Vagina (tissue), 2 donors: Measurements from ENCODE around the gene CGNL1. TPM values are rescaled to one million over a fixed set of nuclear protein-coding genes. Genes with fewer than 3 reads are reported as not detected.
A peak's percentile ranks its signal among the peaks of the same experiment; 100 is the strongest.

Experiments used
- DNase-seq, 2 donors: peaks; one replicate each; pipeline ENCODE4 v3.0.0-alpha.2; 2017; ENCODE audit errors: extremely low spot score in 2 of 2
- H3K27ac ChIP-seq: fragments of 200-600 bp; sonication (generic); one replicate; pipeline ENCODE4 v1.5.1; 2019
- H3K27me3 ChIP-seq: fragments of 200-600 bp; sonication (generic); one replicate; pipeline ENCODE4 v1.5.1; 2019
- H3K36me3 ChIP-seq, 2 donors: fragments of 200-600 bp; sonication (generic); one replicate each; pipeline ENCODE4 v1.5.1; 2017 to 2019
- H3K4me1 ChIP-seq: fragments of 200-600 bp; sonication (generic); one replicate; pipeline ENCODE4 v1.5.1; 2019
- H3K4me3 ChIP-seq, 2 donors: fragments of 200-600 bp; sonication (generic); 1 replicate in 1 of 2; 2 replicates in 1 of 2; pipeline ENCODE4 v1.5.1; 2016 to 2019
- H3K9me3 ChIP-seq: fragments of 200-600 bp; sonication (generic); one replicate; pipeline ENCODE4 v1.5.1; 2019
- POLR2A ChIP-seq, 2 donors: fragments of 450-650 bp; IDR thresholded peaks; one replicate each; pipeline ENCODE4 v1.6.1; 2017; ENCODE audit warnings: antibody characterized with exemption in 2 of 2, mild to moderate bottlenecking in 2 of 2, moderate library complexity in 2 of 2
- POLR2AphosphoS5 ChIP-seq, 2 donors: sonication (generic); formaldehyde crosslinking; IDR thresholded peaks; one replicate each; pipeline ENCODE4 v1.9.0; 2017; ENCODE audit warnings: antibody characterized with exemption in 2 of 2, mild to moderate bottlenecking in 2 of 2, low read depth in 1 of 2; ENCODE audit not compliant: insufficient read depth in 1 of 2
- intact Hi-C: fragments of 100-400 bp; cut with DNase I; formaldehyde crosslinking; loops from one replicate; pipeline ENCODE4 v1.15.1; 2023
- total RNA-seq: library from RNA; depleted of rRNA; stranded (reverse); fragments of >200 nt; gene quantifications from one replicate; pipeline ENCODE4 v1.2.3, GENCODE V29; 2016
- TF ChIP-seq, protein P1 (sequence below), 3 experiments: fragments of 450-650 bp in 2 of 3; fragments of 200-600 bp in 1 of 3; sonication (generic) in 1 of 3; IDR thresholded peaks; one replicate each; pipeline ENCODE4 v1.5.1; 2017 to 2019; ENCODE audit warnings: antibody characterized with exemption in 3 of 3, mild to moderate bottlenecking in 2 of 3, moderate library complexity in 2 of 3

CGNL1 gene
- total RNA-seq, 1 donor from 2014 or later = 38.3 TPM

DNA sequence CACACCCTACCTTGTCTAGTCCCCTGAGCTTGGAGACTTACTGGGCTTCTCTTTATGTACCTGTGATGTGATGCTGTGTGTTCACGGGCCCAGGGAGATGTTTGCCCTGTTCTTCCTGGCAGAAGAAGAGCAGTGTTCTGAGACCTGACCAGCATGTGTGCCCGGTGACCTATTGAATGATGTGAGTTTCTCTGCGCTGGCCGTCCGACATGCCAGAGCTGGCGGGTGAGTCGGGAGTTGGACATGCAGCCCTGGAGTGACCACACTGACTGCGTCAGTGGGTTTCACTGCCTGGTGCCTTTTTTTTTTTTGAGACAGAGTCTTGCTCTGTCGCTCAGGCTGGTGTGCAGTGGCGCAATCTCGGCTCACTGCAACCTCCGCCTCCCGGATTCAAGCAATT is 42.3 kb downstream of the CGNL1 start:
- TF ChIP-seq POLR2AphosphoS5 (IDR thresholded peaks at IDR 0.05; ENCODE audit: insufficient read depth in 1 of 2, low read depth in 1 of 2) (no peak), POLR2A (IDR thresholded peaks at IDR 0.05) (no peak)
- TF ChIP-seq, protein P1, sequence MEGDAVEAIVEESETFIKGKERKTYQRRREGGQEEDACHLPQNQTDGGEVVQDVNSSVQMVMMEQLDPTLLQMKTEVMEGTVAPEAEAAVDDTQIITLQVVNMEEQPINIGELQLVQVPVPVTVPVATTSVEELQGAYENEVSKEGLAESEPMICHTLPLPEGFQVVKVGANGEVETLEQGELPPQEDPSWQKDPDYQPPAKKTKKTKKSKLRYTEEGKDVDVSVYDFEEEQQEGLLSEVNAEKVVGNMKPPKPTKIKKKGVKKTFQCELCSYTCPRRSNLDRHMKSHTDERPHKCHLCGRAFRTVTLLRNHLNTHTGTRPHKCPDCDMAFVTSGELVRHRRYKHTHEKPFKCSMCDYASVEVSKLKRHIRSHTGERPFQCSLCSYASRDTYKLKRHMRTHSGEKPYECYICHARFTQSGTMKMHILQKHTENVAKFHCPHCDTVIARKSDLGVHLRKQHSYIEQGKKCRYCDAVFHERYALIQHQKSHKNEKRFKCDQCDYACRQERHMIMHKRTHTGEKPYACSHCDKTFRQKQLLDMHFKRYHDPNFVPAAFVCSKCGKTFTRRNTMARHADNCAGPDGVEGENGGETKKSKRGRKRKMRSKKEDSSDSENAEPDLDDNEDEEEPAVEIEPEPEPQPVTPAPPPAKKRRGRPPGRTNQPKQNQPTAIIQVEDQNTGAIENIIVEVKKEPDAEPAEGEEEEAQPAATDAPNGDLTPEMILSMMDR (IDR thresholded peaks at IDR 0.05) = no peak
- intact Hi-C loops = no loop called here
- peak in 1 of 2 donors; percentile 49 for DNase-seq
- Histone ChIP-seq H3K9me3 (no peaks in the 10 kb centered on the region), H3K4me1 (peaks cover 29% of the 10 kb centered on the region), H3K36me3 (no peaks in the 10 kb centered on the region), H3K27ac (no peak overlapping the region), H3K4me3 (no peak overlapping the region), H3K27me3 (no peaks in the 10 kb centered on the region)

DNA sequence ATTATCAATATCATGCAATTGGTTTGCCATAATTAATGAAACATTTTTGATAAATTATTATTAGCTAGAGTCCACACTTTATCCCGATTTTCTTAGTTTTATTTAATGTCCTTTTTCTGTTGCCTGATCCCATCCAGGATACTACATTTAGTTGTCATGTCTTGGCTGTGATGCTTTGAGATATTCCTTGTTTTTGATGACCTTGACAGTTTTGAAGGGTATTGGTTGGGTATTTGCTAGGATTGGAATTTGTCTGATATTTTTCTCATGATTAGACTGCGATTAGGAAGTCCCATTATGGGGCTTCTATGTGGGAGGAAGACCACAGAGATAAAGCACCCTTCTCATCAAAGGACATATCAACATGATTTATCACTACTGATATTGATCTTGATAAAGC is 43.0 kb downstream of the CGNL1 start:
- H3K4me3 ChIP-seq = no peak overlapping the region
- H3K4me1 ChIP-seq = peaks cover 35% of the 10 kb centered on the region
- H3K9me3 ChIP-seq = no peaks in the 10 kb centered on the region
- no peak for TF ChIP-seq POLR2AphosphoS5 (IDR thresholded peaks at IDR 0.05; ENCODE audit: insufficient read depth in 1 of 2, low read depth in 1 of 2)
- no peak for TF ChIP-seq POLR2A (IDR thresholded peaks at IDR 0.05)
- TF ChIP-seq, protein P1 (IDR thresholded peaks at IDR 0.05) = no peak
- H3K27me3 ChIP-seq = no peaks in the 10 kb centered on the region
- DNase-seq = no peak
- H3K36me3 ChIP-seq = no peaks in the 10 kb centered on the region
- intact Hi-C loops = no loop called here
- no peak overlapping the region for H3K27ac ChIP-seq

DNA sequence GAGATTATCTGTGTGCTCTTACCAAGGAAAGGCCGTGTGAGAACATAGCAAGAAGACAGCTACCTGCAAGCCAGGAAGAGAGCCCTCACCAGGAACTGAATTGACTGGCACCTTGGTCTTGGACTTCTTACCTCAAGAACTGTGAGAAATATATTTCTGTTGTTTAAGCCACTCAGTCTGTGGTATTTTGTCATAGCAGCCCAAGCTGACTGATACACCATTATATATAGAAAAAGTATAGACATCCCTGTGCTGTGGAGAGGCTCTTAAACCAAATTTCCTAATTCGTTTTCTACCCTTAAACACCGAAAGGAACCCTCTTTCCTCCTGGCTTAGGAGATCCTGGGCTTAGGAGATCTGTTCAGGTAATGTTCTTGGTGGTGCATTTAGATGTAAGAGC is 44.8 kb downstream of the CGNL1 start:
- Histone ChIP-seq H3K9me3 (no peaks in the 10 kb centered on the region), H3K27me3 (no peaks in the 10 kb centered on the region), H3K4me1 (peaks cover 32% of the 10 kb centered on the region), H3K4me3 (no peak overlapping the region), H3K27ac (peak overlapping the region; percentile 46), H3K36me3 (no peaks in the 10 kb centered on the region)
- peak in 1 of 2 donors; percentile 47 for DNase-seq
- intact Hi-C loops = no loop called here
- TF ChIP-seq, protein P1 (IDR thresholded peaks at IDR 0.05) = no peak
- TF ChIP-seq POLR2A (IDR thresholded peaks at IDR 0.05) (no peak), POLR2AphosphoS5 (IDR thresholded peaks at IDR 0.05; ENCODE audit: insufficient read depth in 1 of 2, low read depth in 1 of 2) (no peak)

DNA sequence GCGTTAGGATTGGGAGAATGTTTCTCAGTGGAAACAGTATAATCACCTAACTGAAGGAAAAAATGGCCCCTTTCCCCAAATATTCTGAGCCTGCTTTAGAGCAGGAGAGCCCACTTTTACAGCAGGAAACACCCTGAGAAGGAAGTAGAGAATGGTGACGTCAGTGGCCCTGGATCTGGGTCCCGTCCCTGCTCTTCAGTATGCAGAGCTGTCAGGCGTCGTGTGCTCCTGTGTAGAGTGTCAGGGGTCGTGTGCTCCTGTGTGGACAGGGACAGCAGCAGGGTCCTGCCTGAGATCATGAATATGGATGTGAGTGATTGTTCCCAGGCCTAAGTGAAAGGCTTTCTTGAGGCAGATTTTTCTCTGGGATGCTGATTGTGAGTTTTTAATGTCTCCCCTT is 45.2 kb downstream of the CGNL1 start:
- Histone ChIP-seq H3K4me1 (peaks cover 27% of the 10 kb centered on the region), H3K36me3 (no peaks in the 10 kb centered on the region), H3K27ac (peak overlapping the region; percentile 46), H3K27me3 (no peaks in the 10 kb centered on the region), H3K9me3 (no peaks in the 10 kb centered on the region), H3K4me3 (no peak overlapping the region)
- peak in 1 of 2 donors; percentile 76 for DNase-seq
- intact Hi-C loops = no loop called here
- TF ChIP-seq, protein P1 (IDR thresholded peaks at IDR 0.05) = no peak
- no peak for TF ChIP-seq POLR2AphosphoS5 (IDR thresholded peaks at IDR 0.05; ENCODE audit: insufficient read depth in 1 of 2, low read depth in 1 of 2)
- no peak for TF ChIP-seq POLR2A (IDR thresholded peaks at IDR 0.05)

DNA sequence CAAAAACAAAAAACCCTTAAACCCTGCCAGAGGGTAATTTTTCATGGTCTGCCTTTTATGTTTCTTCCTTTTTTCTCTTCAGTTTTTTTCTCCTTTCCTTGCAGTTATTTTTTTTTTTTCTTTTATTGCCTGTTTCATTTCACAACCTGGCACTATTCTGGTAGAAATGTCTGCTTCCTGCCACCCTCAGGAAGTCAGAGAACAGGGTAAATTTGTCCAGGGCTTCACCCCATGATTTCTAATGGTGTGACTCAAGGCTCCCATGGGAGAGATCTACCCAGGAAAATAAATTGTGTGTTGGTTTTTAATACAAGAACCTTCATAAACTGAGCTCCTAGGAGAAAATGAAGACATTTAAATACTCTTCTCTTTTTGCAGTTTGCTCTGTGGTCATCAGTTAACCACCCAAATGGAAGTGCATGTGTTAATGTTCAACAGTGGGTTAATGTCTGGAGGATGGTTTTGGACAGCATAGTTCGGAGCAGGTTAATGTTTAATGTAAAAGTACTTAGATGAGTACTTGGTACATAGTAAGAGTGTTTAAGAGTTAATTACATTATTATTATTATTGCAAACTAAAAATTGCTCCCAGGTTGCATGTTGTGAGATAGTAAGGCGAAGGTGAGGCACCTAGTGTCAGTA is 45.9 kb downstream of the CGNL1 start:
- Histone ChIP-seq H3K27ac (peak overlapping the region; percentile 46), H3K4me1 (peaks cover 32% of the 10 kb centered on the region), H3K4me3 (no peak overlapping the region), H3K36me3 (no peaks in the 10 kb centered on the region), H3K9me3 (no peaks in the 10 kb centered on the region), H3K27me3 (no peaks in the 10 kb centered on the region)
- DNase-seq = no peak
- TF ChIP-seq, protein P1 (IDR thresholded peaks at IDR 0.05) = no peak
- TF ChIP-seq POLR2A (IDR thresholded peaks at IDR 0.05) (no peak), POLR2AphosphoS5 (IDR thresholded peaks at IDR 0.05; ENCODE audit: insufficient read depth in 1 of 2, low read depth in 1 of 2) (no peak)
- intact Hi-C loops = no loop called here
